Measurements from ENCODE around the gene C2CD4A. TPM values are rescaled to one million over a fixed set of nuclear protein-coding genes. Genes with fewer than 3 reads are reported as not detected.
A peak's percentile ranks its signal among the peaks of the same experiment; 100 is the strongest.

Gene C2CD4A
- total RNA-seq, 2 experiments from 2014 or later: 0.14 to 0.27 TPM

DNA sequence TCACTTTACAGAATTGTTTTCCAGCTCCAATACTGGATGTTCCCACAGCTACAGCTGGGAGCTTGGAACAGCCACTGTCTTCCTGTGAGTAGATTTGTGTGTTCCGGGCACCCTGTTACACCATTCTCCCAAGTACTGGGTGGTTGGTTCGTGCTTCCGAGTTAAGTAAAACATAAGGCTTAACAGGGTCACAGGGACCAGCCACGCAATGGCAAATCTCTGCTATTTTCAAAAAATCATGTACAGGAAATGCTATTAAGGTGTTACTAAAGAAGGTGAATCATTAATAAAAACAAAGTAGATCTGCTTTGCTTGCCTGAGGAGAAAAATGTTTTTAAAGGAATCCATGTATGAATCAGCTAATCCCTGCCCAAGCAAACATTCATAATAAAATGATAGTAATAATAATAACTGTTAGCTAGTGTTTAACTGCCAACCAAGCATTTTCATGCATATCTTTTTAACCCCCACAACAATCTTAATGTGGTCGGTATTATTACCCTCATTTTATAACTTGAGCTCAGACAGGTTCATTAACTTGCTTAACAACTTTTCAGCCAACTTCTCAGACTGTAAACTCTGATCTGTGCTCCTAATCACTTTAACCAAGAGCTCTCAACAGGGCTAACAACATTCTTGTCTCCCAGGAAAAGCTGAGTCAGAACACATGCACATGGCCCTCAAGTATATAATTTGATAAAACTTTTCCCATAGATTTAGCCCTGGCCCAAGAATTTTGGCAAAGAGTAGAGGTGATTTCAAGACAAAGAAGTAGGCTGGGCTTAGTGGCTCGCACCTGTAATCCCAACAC, 2.7 kb upstream of the C2CD4A start:
- H3K36me3 Mint-ChIP-seq (ENCODE audit: low read depth): no peaks in the 10 kb centered on the region
- no peaks in the 10 kb centered on the region for H3K9me3 Mint-ChIP-seq
- no peak overlapping the region for H3K27ac Mint-ChIP-seq
- peaks cover 43% of the 10 kb centered on the region for H3K4me1 Mint-ChIP-seq (ENCODE audit: low read depth)
- no peak overlapping the region for H3K4me3 Mint-ChIP-seq
- intact Hi-C loops (cut with micrococcal nuclease): loop anchor here (10.0 kb wide), 3 partner anchors 1131 to 1479 kb away; no protein-coding TSS in a partner anchor
- DNase-seq: no peak
- H3K27me3 Mint-ChIP-seq (ENCODE audit: low read depth): peaks cover 9% of the 10 kb centered on the region
- CTCF ChIA-PET: interaction anchor here (0.5 to 0.7 kb wide), 2 partner anchors 11 to 981 kb away, joined by 3 read pairs; no protein-coding TSS in a partner anchor

DNA sequence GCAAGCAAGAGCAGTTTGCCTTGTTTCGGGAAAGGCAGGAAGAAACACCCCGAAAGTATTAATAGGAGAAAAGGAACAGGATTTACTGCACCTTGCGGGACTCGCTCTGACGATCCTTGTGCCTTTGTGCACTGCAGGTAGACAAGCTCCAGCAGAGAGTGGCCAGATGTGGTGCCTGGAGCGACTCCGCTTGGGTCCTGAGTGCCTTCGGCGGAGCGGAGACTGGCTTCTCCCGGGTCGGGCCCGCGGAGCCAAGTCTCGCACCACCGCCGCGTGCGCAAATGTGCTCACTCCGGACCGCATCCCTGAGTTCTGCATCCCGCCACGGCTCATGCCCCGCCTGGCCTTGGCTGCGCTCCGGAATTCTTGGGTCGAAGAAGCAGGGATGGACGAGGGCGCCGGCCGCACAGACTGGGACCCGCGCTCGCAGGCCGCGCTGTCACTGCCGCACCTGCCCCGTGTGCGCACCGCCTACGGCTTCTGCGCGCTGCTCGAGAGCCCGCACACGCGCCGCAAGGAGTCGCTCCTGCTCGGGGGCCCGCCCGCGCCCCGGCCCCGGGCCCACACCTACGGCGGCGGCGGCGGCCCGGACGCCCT, 769 bp downstream of the C2CD4A start:
- CTCF ChIA-PET: interaction anchor here (0.7 to 1.3 kb wide), 4 partner anchors 10 to 195 kb away, joined by 3 to 5 read pairs (median 3); no protein-coding TSS in a partner anchor
- Mint-ChIP-seq H3K27ac (no peak overlapping the region), H3K27me3 (ENCODE audit: low read depth) (peaks cover 11% of the 10 kb centered on the region), H3K4me3 (peak overlapping the region; percentile 73), H3K9me3 (no peaks in the 10 kb centered on the region), H3K4me1 (ENCODE audit: low read depth) (peaks cover 27% of the 10 kb centered on the region), H3K36me3 (ENCODE audit: low read depth) (no peaks in the 10 kb centered on the region)
- intact Hi-C loops (cut with micrococcal nuclease): loop anchor here (1.0 to 10.0 kb wide), 5 partner anchors 7 to 1483 kb away; partner anchors contain the start of gene VPS13C
- DNase-seq: peak; percentile 11

DNA sequence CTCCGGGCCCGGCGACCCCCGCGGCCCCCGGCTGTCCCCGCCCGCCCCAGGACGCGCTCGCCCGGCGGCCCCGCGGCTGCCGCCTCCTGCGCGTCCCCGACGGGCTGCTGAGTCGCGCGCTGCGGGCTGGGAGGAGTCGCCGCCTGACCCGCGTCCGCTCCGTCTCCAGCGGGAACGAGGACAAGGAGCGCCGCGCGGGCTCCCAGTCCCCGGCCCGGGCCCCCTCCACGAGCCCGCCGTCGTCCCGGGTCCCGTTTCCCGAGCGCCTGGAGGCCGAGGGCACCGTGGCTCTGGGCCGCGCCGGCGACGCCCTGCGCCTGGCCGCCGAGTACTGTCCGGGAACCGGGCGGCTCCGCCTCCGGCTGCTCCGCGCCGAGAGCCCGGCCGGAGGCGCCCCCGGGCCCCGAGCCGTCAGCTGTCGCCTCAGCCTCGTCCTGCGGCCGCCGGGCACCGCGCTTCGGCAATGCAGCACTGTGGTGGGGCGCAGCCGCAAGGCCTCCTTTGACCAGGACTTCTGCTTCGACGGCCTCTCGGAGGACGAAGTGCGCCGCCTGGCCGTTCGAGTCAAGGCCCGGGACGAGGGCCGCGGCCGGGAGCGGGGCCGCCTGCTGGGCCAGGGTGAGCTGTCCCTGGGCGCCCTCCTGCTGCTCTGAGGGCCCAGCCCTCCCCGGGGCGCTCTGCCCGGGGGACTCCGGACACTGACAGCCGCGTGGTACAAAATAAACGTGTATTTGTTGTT, 1.5 kb downstream of the C2CD4A start:
- Mint-ChIP-seq H3K27me3 (ENCODE audit: low read depth) (peaks cover 11% of the 10 kb centered on the region), H3K9me3 (no peaks in the 10 kb centered on the region), H3K27ac (peak overlapping the region; percentile 31), H3K4me3 (peak overlapping the region; percentile 65), H3K36me3 (ENCODE audit: low read depth) (no peaks in the 10 kb centered on the region), H3K4me1 (ENCODE audit: low read depth) (peaks cover 21% of the 10 kb centered on the region)
- CTCF ChIA-PET: interaction anchor here (1.0 to 1.3 kb wide), 2 partner anchors 11 to 186 kb away, joined by 3 to 5 read pairs; no protein-coding TSS in a partner anchor
- intact Hi-C loops (cut with micrococcal nuclease): loop anchor here (1.0 to 10.0 kb wide), 5 partner anchors 8 to 1483 kb away; partner anchors contain the start of gene VPS13C
- peak; percentile 22 for DNase-seq

DNA sequence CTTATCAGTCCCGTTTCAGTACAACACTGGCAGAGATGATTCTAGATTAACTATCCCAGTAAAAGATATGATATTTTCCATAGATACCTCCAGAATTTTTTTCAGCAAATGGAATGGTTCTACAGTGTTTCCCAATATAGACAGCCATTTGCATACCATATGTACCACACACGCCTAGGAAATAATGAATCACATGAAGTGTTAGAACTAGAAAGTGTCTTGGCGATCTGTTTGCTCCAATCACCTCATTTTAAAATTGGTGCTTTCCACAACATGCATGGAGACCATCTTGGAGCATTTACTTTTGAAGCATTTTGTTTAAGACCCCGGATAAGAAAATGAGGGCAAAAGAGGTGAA, 2.0 kb downstream of the C2CD4A start:
- Mint-ChIP-seq H3K4me1 (ENCODE audit: low read depth) (peaks cover 20% of the 10 kb centered on the region), H3K27me3 (ENCODE audit: low read depth) (peaks cover 11% of the 10 kb centered on the region), H3K9me3 (no peaks in the 10 kb centered on the region), H3K4me3 (peak overlapping the region; percentile 65), H3K36me3 (ENCODE audit: low read depth) (no peaks in the 10 kb centered on the region), H3K27ac (peak overlapping the region; percentile 31)
- intact Hi-C loops (cut with micrococcal nuclease): loop anchor here (1.0 to 10.0 kb wide), 5 partner anchors 8 to 1484 kb away; partner anchors contain the start of gene VPS13C
- CTCF ChIA-PET: no interaction called here
- no peak for DNase-seq

DNA sequence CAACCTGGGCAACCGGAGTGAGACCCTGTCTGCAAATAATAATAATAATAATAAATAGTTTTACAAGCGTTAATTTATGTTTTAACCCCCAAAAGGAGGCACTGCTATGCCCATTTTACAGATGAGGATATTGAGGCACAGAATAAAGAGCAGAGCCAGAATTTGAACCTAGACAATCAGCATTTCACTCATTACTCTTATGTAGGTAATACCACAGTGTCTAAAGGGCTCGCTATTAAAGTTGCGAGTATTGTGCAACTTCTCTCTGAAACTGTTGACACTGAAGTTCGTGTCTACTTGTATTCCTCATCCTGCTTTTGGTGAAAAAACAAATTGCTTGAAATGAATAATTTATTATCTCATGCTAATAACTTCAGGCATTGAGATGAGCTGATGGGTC, 2.8 kb downstream of the C2CD4A start:
- CTCF ChIA-PET: interaction anchor here (1.3 to 1.7 kb wide), 2 partner anchors 9 to 185 kb away, joined by 3 to 9 read pairs; partner anchors contain the start of gene VPS13C
- H3K27ac Mint-ChIP-seq: no peak overlapping the region
- intact Hi-C loops (cut with micrococcal nuclease): loop anchor here (5.0 to 10.0 kb wide), 4 partner anchors 83 to 1485 kb away; no protein-coding TSS in a partner anchor
- peaks cover 11% of the 10 kb centered on the region for H3K27me3 Mint-ChIP-seq (ENCODE audit: low read depth)
- H3K36me3 Mint-ChIP-seq (ENCODE audit: low read depth): no peaks in the 10 kb centered on the region
- H3K4me1 Mint-ChIP-seq (ENCODE audit: low read depth): peaks cover 18% of the 10 kb centered on the region
- H3K4me3 Mint-ChIP-seq: no peak overlapping the region
- H3K9me3 Mint-ChIP-seq: no peaks in the 10 kb centered on the region
- no peak for DNase-seq

DNA sequence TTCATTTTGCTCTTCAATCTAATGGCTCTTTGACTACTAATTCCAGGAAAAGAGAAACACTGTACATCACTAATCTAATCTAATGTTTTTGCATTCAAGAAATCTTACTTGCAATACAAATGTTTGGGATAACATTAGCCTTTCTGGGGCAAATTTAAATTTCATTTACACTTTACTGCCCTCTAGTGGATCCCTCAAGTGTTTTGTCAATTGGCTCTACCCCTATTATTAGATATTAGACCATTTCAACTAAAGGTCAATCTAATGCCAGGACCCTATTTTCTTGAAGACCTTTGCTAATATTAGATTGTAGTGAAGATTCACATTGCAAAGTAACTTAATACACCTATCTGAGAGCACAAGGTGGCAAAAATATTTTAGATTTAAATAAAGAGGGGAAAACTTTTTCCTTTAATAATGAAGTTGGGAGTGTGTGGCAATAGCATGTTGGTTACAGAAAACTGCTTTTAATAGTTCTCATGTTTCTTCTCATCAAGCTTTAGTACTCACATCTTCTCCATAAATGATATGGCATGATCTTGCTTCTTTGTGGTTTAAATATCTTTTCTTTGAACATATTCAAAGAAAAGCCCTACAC, 5.0 kb downstream of the C2CD4A start:
- intact Hi-C loops (cut with micrococcal nuclease): loop anchor here (1.0 to 5.0 kb wide), 4 partner anchors 47 to 235 kb away; no protein-coding TSS in a partner anchor
- Mint-ChIP-seq H3K27ac (no peak overlapping the region), H3K4me1 (ENCODE audit: low read depth) (peaks cover 11% of the 10 kb centered on the region), H3K9me3 (no peaks in the 10 kb centered on the region), H3K36me3 (ENCODE audit: low read depth) (no peaks in the 10 kb centered on the region), H3K4me3 (no peak overlapping the region), H3K27me3 (ENCODE audit: low read depth) (peaks cover 11% of the 10 kb centered on the region)
- DNase-seq: no peak
- CTCF ChIA-PET: interaction anchor here (0.8 to 1.7 kb wide), 13 partner anchors 9 to 193 kb away, joined by 3 to 7 read pairs (median 4); no protein-coding TSS in a partner anchor

DNA sequence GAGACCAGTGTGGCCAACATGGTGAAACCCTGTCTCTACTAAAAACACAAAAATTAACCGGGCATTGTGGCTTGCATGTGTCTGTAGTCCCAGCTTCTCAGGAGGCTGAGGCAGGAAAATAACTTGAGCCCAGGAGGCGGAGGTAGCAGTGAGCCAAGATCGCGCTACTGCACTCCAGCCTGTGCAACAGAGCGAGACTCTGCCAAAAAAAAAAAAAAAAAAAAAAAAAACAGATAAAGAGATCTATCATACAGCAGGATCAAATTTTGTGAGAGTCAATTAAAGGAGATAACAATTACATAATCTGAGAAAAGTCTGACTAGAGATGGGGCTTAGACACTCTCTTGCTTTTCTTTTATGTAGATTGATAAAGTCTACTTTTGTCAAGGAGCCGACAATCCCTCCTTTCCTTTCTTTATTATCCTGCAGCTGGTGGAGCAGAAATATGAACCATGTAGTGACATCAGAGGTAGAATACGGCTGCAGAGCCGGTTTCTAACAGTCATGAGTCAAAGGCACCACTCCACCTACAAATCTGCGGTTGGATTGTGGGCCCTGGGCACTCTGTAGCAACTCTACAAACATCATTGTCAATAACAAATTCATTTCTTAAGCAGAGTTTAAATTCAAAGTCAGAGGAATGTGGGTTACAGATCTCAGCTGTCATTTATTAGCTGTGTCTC, 9.0 kb downstream of the C2CD4A start:
- H3K36me3 Mint-ChIP-seq (ENCODE audit: low read depth): no peaks in the 10 kb centered on the region
- no peaks in the 10 kb centered on the region for H3K9me3 Mint-ChIP-seq
- no peaks in the 10 kb centered on the region for H3K4me1 Mint-ChIP-seq (ENCODE audit: low read depth)
- intact Hi-C loops (cut with micrococcal nuclease): no loop called here
- CTCF ChIA-PET: no interaction called here
- no peak overlapping the region for H3K27ac Mint-ChIP-seq
- DNase-seq: no peak
- H3K4me3 Mint-ChIP-seq: no peak overlapping the region
- H3K27me3 Mint-ChIP-seq (ENCODE audit: low read depth): peaks cover 2% of the 10 kb centered on the region

DNA sequence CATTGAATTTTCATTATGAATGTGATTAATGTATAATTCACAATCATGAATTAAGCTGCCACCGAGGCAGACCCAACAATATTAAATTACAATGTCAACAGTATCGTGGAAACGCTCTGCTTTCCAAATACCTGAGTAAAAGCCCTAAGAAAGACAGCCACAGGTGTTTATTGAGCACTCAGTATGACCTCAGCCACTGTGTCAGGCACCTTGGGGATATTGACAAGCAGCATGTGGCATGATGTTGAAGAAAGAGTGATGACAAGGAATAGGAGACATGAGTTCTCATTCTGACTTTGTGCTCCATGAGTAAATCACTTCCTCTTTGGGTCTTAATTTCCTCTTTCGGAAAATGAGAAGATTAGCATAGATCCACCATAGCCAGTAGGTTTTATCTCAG, 12.8 kb downstream of the C2CD4A start:
- H3K36me3 Mint-ChIP-seq (ENCODE audit: low read depth): no peaks in the 10 kb centered on the region
- intact Hi-C loops (cut with micrococcal nuclease): no loop called here
- no peak overlapping the region for H3K27ac Mint-ChIP-seq
- H3K27me3 Mint-ChIP-seq (ENCODE audit: low read depth): no peaks in the 10 kb centered on the region
- CTCF ChIA-PET: no interaction called here
- no peaks in the 10 kb centered on the region for H3K4me1 Mint-ChIP-seq (ENCODE audit: low read depth)
- no peak overlapping the region for H3K4me3 Mint-ChIP-seq
- DNase-seq: no peak
- H3K9me3 Mint-ChIP-seq: peaks cover 6% of the 10 kb centered on the region

DNA sequence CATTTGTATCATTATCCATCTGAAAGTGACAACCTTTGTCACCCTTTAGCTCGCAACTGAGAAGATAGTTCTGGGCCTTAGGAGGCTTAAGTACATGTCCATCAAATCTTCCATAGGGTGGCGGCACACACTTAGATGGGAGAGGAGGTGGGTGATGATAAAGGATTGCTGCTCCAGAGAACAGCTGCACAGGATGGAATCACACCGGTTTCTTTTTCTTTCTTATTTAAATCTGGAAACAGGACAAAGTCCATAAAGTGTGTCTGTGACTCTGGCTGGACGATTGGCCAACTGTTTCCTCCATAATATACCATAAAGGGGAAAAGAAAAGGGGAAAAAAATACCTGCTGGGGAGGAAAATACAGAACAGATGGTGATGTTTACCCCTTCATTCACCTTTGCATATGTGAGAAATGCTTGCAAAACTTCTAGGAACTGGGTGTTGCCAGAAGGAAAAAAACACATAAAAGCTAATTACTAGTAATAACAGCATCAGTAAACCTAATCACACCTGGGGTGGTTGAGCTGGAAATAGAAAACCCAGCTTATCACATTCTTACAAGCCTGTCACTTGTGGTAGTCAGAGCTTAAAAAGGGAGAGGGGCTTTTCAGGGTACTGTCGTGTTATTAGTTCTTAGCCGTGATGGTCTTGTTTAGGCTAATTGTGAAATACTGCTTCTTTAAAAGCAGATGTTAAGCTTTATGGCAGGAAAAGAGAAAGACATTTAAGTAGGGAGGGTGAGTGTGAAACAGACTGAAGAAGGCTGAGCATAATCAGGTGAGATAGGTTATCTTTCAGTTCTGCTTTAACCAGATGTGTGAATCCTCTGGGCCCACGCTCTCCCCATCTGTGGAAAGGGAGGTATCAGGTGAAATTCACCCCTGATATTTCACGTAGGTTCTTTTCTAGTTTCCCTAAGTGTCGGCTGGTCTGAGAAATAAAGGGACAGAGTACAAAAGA, 16.7 kb downstream of the C2CD4A start:
- H3K27me3 Mint-ChIP-seq (ENCODE audit: low read depth): no peaks in the 10 kb centered on the region
- no peak overlapping the region for H3K4me3 Mint-ChIP-seq
- H3K9me3 Mint-ChIP-seq: peaks cover 6% of the 10 kb centered on the region
- CTCF ChIA-PET: interaction anchor here (0.9 to 1.4 kb wide), 3 partner anchors 9 to 35 kb away, joined by 3 to 5 read pairs (median 3); no protein-coding TSS in a partner anchor
- peaks cover 2% of the 10 kb centered on the region for H3K4me1 Mint-ChIP-seq (ENCODE audit: low read depth)
- no peak overlapping the region for H3K27ac Mint-ChIP-seq
- H3K36me3 Mint-ChIP-seq (ENCODE audit: low read depth): no peaks in the 10 kb centered on the region
- peak; percentile 9 for DNase-seq
- intact Hi-C loops (cut with micrococcal nuclease): no loop called here

DNA sequence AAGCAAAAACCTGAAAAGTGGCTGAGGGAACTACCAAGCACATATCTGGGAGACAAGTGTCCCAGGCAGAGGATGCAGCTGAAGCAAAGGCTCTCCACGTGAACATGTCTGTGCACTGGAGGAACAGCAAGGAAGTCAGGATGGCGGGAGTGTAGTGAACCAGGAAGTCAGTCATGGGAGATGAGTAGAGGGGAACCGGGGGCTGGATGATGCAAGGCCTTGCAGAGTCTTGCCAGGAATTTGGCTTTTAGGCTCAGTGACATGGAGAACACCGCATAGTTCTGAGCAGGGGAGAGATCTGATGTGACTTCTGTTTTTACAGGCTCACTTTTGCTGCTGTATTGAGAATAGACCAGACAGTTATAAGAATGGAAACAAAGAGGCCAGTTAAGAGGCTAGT, 19.0 kb downstream of the C2CD4A start:
- peaks cover 2% of the 10 kb centered on the region for H3K4me1 Mint-ChIP-seq (ENCODE audit: low read depth)
- H3K27ac Mint-ChIP-seq: no peak overlapping the region
- H3K9me3 Mint-ChIP-seq: peaks cover 6% of the 10 kb centered on the region
- H3K36me3 Mint-ChIP-seq (ENCODE audit: low read depth): no peaks in the 10 kb centered on the region
- H3K27me3 Mint-ChIP-seq (ENCODE audit: low read depth): no peaks in the 10 kb centered on the region
- no peak overlapping the region for H3K4me3 Mint-ChIP-seq
- no peak for DNase-seq
- CTCF ChIA-PET: interaction anchor here (0.6 kb wide), 2 partner anchors 12 to 33 kb away, joined by 3 read pairs; no protein-coding TSS in a partner anchor
- intact Hi-C loops (cut with micrococcal nuclease): loop anchor here (5.0 kb wide), 1 partner anchor 67 kb away; no protein-coding TSS in a partner anchor

Measured in activated naive CD4-positive, alpha-beta T cell treated with anti-CD3 and anti-CD28 coated beads for 36 hours (primary cell).